ENCODE results near the gene GLB1L2.
"Not testable (repeated sequence)": the region's sequence is repeated elsewhere in the genome, so short reads cannot be mapped to it uniquely, and the experiment has no call there.

GLB1L2 gene

GRCh38 chr11:134313821-134314607 is 17.8 kb upstream of the GLB1L2 start:
- Histone ChIP-seq H3K56ac (ENCODE audit: low read length) (no peak overlapping the region), H3K18ac (ENCODE audit: low read length) (no peak overlapping the region), H3K79me2 (ENCODE audit: control insufficient read depth, insufficient read depth, low read length) (no peaks in the 10 kb centered on the region), H2BK120ac (ENCODE audit: low read depth, low read length) (no peak overlapping the region), H3K4ac (ENCODE audit: low read depth, low read length) (no peak overlapping the region), H2BK5ac (ENCODE audit: low read length) (no peak overlapping the region), H3K36me3 (ENCODE audit: control insufficient read depth, insufficient read depth, low read length) (no peaks in the 10 kb centered on the region), H3K9ac (ENCODE audit: low read length) (no peak overlapping the region), H4K8ac (ENCODE audit: low read depth, low read length) (no peak overlapping the region), H2AK5ac (ENCODE audit: low read length) (no peak overlapping the region), H3K27me3 (ENCODE audit: insufficient read depth, low read length, poor library complexity) (no peaks in the 10 kb centered on the region), H3K4me3 (ENCODE audit: low read length) (no peak overlapping the region), H4K5ac (ENCODE audit: low read length) (no peak overlapping the region), H3K27ac (ENCODE audit: low read depth, low read length) (no peak overlapping the region), H3K23ac (ENCODE audit: low read length) (no peak overlapping the region), H3K4me1 (ENCODE audit: control insufficient read depth, low read depth, low read length) (no peaks in the 10 kb centered on the region), H2BK15ac (replicated peaks; ENCODE audit: low read depth) (no peak overlapping the region), H3K79me1 (ENCODE audit: low read length) (no peaks in the 10 kb centered on the region), H3K4me2 (ENCODE audit: low read length) (no peak overlapping the region)
- no CpG with 5 or more reads among the region's 9 CpGs for WGBS (ENCODE audit: extremely low coverage, insufficient coverage, low lambda C conversion rate)
- no peak for DNase-seq

GRCh38 chr11:134317103-134317502 is 14.7 kb upstream of the GLB1L2 start:
- Histone ChIP-seq H2BK15ac (replicated peaks; ENCODE audit: low read depth) (no peak overlapping the region), H3K79me1 (ENCODE audit: low read length) (no peaks in the 10 kb centered on the region), H3K4ac (ENCODE audit: low read depth, low read length) (no peak overlapping the region), H3K18ac (ENCODE audit: low read length) (no peak overlapping the region), H3K56ac (ENCODE audit: low read length) (no peak overlapping the region), H3K9ac (ENCODE audit: low read length) (no peak overlapping the region), H3K4me2 (ENCODE audit: low read length) (no peak overlapping the region), H3K27ac (ENCODE audit: low read depth, low read length) (no peak overlapping the region), H2AK5ac (ENCODE audit: low read length) (no peak overlapping the region), H2BK5ac (ENCODE audit: low read length) (no peak overlapping the region), H2BK120ac (ENCODE audit: low read depth, low read length) (no peak overlapping the region), H3K27me3 (ENCODE audit: insufficient read depth, low read length, poor library complexity) (no peaks in the 10 kb centered on the region), H3K4me1 (ENCODE audit: control insufficient read depth, low read depth, low read length) (no peaks in the 10 kb centered on the region), H4K5ac (ENCODE audit: low read length) (no peak overlapping the region), H3K4me3 (ENCODE audit: low read length) (no peak overlapping the region), H4K8ac (ENCODE audit: low read depth, low read length) (no peak overlapping the region), H3K23ac (ENCODE audit: low read length) (no peak overlapping the region), H3K36me3 (ENCODE audit: control insufficient read depth, insufficient read depth, low read length) (no peaks in the 10 kb centered on the region), H3K79me2 (ENCODE audit: control insufficient read depth, insufficient read depth, low read length) (no peaks in the 10 kb centered on the region)
- WGBS (ENCODE audit: extremely low coverage, insufficient coverage, low lambda C conversion rate): no CpG with 5 or more reads among the region's 3 CpGs
- DNase-seq: no peak

GRCh38 chr11:134321373-134321772 is 10.4 kb upstream of the GLB1L2 start:
- not testable (repeated sequence) for H3K18ac ChIP-seq (ENCODE audit: low read length); H3K36me3 ChIP-seq (ENCODE audit: control insufficient read depth, insufficient read depth, low read length); H2BK15ac ChIP-seq (replicated peaks; ENCODE audit: low read depth); H2BK5ac ChIP-seq (ENCODE audit: low read length); H3K4ac ChIP-seq (ENCODE audit: low read depth, low read length); H3K56ac ChIP-seq (ENCODE audit: low read length); H3K4me1 ChIP-seq (ENCODE audit: control insufficient read depth, low read depth, low read length); H3K79me2 ChIP-seq (ENCODE audit: control insufficient read depth, insufficient read depth, low read length); H3K27ac ChIP-seq (ENCODE audit: low read depth, low read length); H3K9ac ChIP-seq (ENCODE audit: low read length); H2AK5ac ChIP-seq (ENCODE audit: low read length); H3K23ac ChIP-seq (ENCODE audit: low read length); H3K79me1 ChIP-seq (ENCODE audit: low read length); H3K4me3 ChIP-seq (ENCODE audit: low read length); H2BK120ac ChIP-seq (ENCODE audit: low read depth, low read length); H3K4me2 ChIP-seq (ENCODE audit: low read length); H4K8ac ChIP-seq (ENCODE audit: low read depth, low read length); H3K27me3 ChIP-seq (ENCODE audit: insufficient read depth, low read length, poor library complexity); H4K5ac ChIP-seq (ENCODE audit: low read length); DNase-seq
- no CpG with 5 or more reads among the region's 2 CpGs for WGBS (ENCODE audit: extremely low coverage, insufficient coverage, low lambda C conversion rate)

GRCh38 chr11:134322553-134322952 is 9.2 kb upstream of the GLB1L2 start:
- Histone ChIP-seq H3K4me2 (ENCODE audit: low read length) (no peak overlapping the region), H2BK15ac (replicated peaks; ENCODE audit: low read depth) (no peak overlapping the region), H4K5ac (ENCODE audit: low read length) (no peak overlapping the region), H4K8ac (ENCODE audit: low read depth, low read length) (no peak overlapping the region), H2BK5ac (ENCODE audit: low read length) (no peak overlapping the region), H3K79me2 (ENCODE audit: control insufficient read depth, insufficient read depth, low read length) (no peaks in the 10 kb centered on the region), H3K4me1 (ENCODE audit: control insufficient read depth, low read depth, low read length) (no peaks in the 10 kb centered on the region), H3K27ac (ENCODE audit: low read depth, low read length) (no peak overlapping the region), H3K23ac (ENCODE audit: low read length) (no peak overlapping the region), H3K56ac (ENCODE audit: low read length) (no peak overlapping the region), H2AK5ac (ENCODE audit: low read length) (no peak overlapping the region), H3K79me1 (ENCODE audit: low read length) (no peaks in the 10 kb centered on the region), H3K4me3 (ENCODE audit: low read length) (no peak overlapping the region), H3K4ac (ENCODE audit: low read depth, low read length) (no peak overlapping the region), H3K9ac (ENCODE audit: low read length) (no peak overlapping the region), H3K36me3 (ENCODE audit: control insufficient read depth, insufficient read depth, low read length) (no peaks in the 10 kb centered on the region), H3K27me3 (ENCODE audit: insufficient read depth, low read length, poor library complexity) (no peaks in the 10 kb centered on the region), H3K18ac (ENCODE audit: low read length) (no peak overlapping the region), H2BK120ac (ENCODE audit: low read depth, low read length) (no peak overlapping the region)
- no CpG with 5 or more reads among the region's 4 CpGs for WGBS (ENCODE audit: extremely low coverage, insufficient coverage, low lambda C conversion rate)
- no peak for DNase-seq

GRCh38 chr11:134328433-134328832 is 3.4 kb upstream of the GLB1L2 start:
- no peak overlapping the region for H3K56ac ChIP-seq (ENCODE audit: low read length)
- no peak overlapping the region for H3K9ac ChIP-seq (ENCODE audit: low read length)
- no peak overlapping the region for H3K4me2 ChIP-seq (ENCODE audit: low read length)
- H3K27me3 ChIP-seq (ENCODE audit: insufficient read depth, low read length, poor library complexity): peaks cover 3% of the 10 kb centered on the region
- H2BK15ac ChIP-seq (replicated peaks; ENCODE audit: low read depth): no peak overlapping the region
- no peak overlapping the region for H3K27ac ChIP-seq (ENCODE audit: low read depth, low read length)
- H4K8ac ChIP-seq (ENCODE audit: low read depth, low read length): no peak overlapping the region
- no peaks in the 10 kb centered on the region for H3K79me1 ChIP-seq (ENCODE audit: low read length)
- no peaks in the 10 kb centered on the region for H3K79me2 ChIP-seq (ENCODE audit: control insufficient read depth, insufficient read depth, low read length)
- no peak overlapping the region for H2BK5ac ChIP-seq (ENCODE audit: low read length)
- no peak overlapping the region for H3K23ac ChIP-seq (ENCODE audit: low read length)
- no peak overlapping the region for H3K4ac ChIP-seq (ENCODE audit: low read depth, low read length)
- no peak overlapping the region for H2BK120ac ChIP-seq (ENCODE audit: low read depth, low read length)
- H4K5ac ChIP-seq (ENCODE audit: low read length): no peak overlapping the region
- no peaks in the 10 kb centered on the region for H3K36me3 ChIP-seq (ENCODE audit: control insufficient read depth, insufficient read depth, low read length)
- no peak overlapping the region for H3K18ac ChIP-seq (ENCODE audit: low read length)
- H3K4me1 ChIP-seq (ENCODE audit: control insufficient read depth, low read depth, low read length): no peaks in the 10 kb centered on the region
- WGBS (ENCODE audit: extremely low coverage, insufficient coverage, low lambda C conversion rate): no CpG with 5 or more reads among the region's 1 CpG
- no peak overlapping the region for H2AK5ac ChIP-seq (ENCODE audit: low read length)
- no peak overlapping the region for H3K4me3 ChIP-seq (ENCODE audit: low read length)
- DNase-seq: no peak
